B cell (primary cell): ENCODE measurements around the gene LRBA. TPM values are rescaled to one million over a fixed set of nuclear protein-coding genes. Genes with fewer than 3 reads are reported as not detected.

Experiments used
- ATAC-seq: fragments of 200-7000 bp; cut with Tn5 transposase; one replicate; pipeline ENCODE4 v1.10.0; 2021; ENCODE audit warnings: low read depth, mild to moderate bottlenecking, moderate number of reproducible peaks, moderate library complexity
- CTCF ChIA-PET: fragments of 350-600 bp; sonication (Branson Sonifier 250); formaldehyde crosslinking; loops from one replicate; lab custom pipeline; 2021; ENCODE audit warnings: antibody characterized with exemption, inconsistent platforms; lab: Charles Lee
- POLR2A ChIA-PET: fragments of 350-600 bp; sonication (Branson Sonifier 250); formaldehyde crosslinking; loops from one replicate; lab custom pipeline; 2021; ENCODE audit warnings: antibody characterized with exemption; lab: Charles Lee
- DNase-seq: peaks from one replicate; pipeline ENCODE4 v3.0.0; 2013
- H2AFZ ChIP-seq: 2 replicates; pipeline ENCODE4 v1.6.1; 2012; ENCODE audit warnings: mild to moderate bottlenecking, low read depth, low read length; ENCODE audit not compliant: insufficient read depth, poor library complexity, severe bottlenecking
- H3K27ac ChIP-seq, 2 donors: 1 replicate in 1 of 2; 2 replicates in 1 of 2; pipeline ENCODE4 v1.5.1; 2012 to 2013; ENCODE audit warnings: low read length in 2 of 2, mild to moderate bottlenecking in 2 of 2, moderate library complexity in 1 of 2
- H3K27me3 ChIP-seq, 4 experiments: fragments of 200-600 bp in 1 of 4; sonication (generic) in 1 of 4; replicated peaks in 1 of 4; 1 replicate in 2 of 4; 2 replicates in 2 of 4; pipeline versions ENCODE4 v1.6.1 to v1.7.0; 2013 to 2016; ENCODE audit warnings: low read length in 3 of 4, mild to moderate bottlenecking in 2 of 4, mixed read lengths in 1 of 4, moderate library complexity in 1 of 4; ENCODE audit not compliant: insufficient read depth in 4 of 4, control insufficient read depth in 3 of 4; ENCODE audit errors: control extremely low read depth in 1 of 4
- H3K36me3 ChIP-seq, 2 experiments: replicated peaks in 1 of 2; 1 replicate in 1 of 2; 2 replicates in 1 of 2; pipeline versions ENCODE4 v1.6.1 to v1.7.1; 2013; ENCODE audit warnings: low read length in 1 of 2; ENCODE audit not compliant: insufficient read depth in 2 of 2, control insufficient read depth in 1 of 2; ENCODE audit errors: control extremely low read depth in 1 of 2, extremely low read depth in 1 of 2
- H3K4me1 ChIP-seq, 2 donors: fragments of 200-600 bp in 1 of 2; sonication (generic) in 1 of 2; 1 replicate in 1 of 2; 2 replicates in 1 of 2; pipeline versions ENCODE4 v1.5.1 to v1.6.1; 2013 to 2017; ENCODE audit warnings: low read length in 2 of 2; ENCODE audit not compliant: control insufficient read depth in 2 of 2, insufficient read depth in 2 of 2
- H3K4me2 ChIP-seq: replicated peaks from 2 replicates; pipeline ENCODE3; 2012; ENCODE audit warnings: mild to moderate bottlenecking, low read depth, low read length; ENCODE audit not compliant: poor library complexity, severe bottlenecking
- H3K4me3 ChIP-seq, 5 experiments: fragments of 200-600 bp in 1 of 5; sonication (generic) in 1 of 5; 1 replicate in 3 of 5; 2 replicates in 2 of 5; pipeline versions ENCODE4 v1.5.1 to v1.7.0; 2011 to 2016; ENCODE audit warnings: low read length in 4 of 5, mild to moderate bottlenecking in 4 of 5, low read depth in 2 of 5, control low read depth in 1 of 5, moderate library complexity in 1 of 5; ENCODE audit not compliant: insufficient read depth in 1 of 5; ENCODE audit errors: control extremely low read depth in 1 of 5, extremely low read depth in 1 of 5
- H3K79me2 ChIP-seq: fragments of 200-600 bp; sonication (generic); one replicate; pipeline ENCODE4 v1.6.0; 2016; ENCODE audit warnings: low read length; ENCODE audit not compliant: control insufficient read depth, insufficient read depth
- H3K9ac ChIP-seq: fragments of 200-600 bp; sonication (generic); 2 replicates; pipeline ENCODE4 v1.6.1; 2017; ENCODE audit warnings: mild to moderate bottlenecking, low read length, moderate library complexity
- H3K9me3 ChIP-seq, 3 donors: one replicate each; pipeline versions ENCODE4 v1.6.1 to v1.7.1; 2013; ENCODE audit warnings: low read length in 2 of 3; ENCODE audit not compliant: control insufficient read depth in 2 of 3, insufficient read depth in 1 of 3; ENCODE audit errors: control extremely low read depth in 1 of 3
- H4K20me1 ChIP-seq: 2 replicates; pipeline ENCODE4 v1.6.0; 2012; ENCODE audit warnings: mild to moderate bottlenecking, low read length; ENCODE audit not compliant: insufficient read depth, control insufficient read depth, poor library complexity, severe bottlenecking
- H3K27ac Mint-ChIP-seq: one replicate; pipeline ENCODE4 v1.8.0; 2021; ENCODE audit warnings: mixed read lengths
- H3K27me3 Mint-ChIP-seq: one replicate; pipeline ENCODE4 v1.8.0; 2021; ENCODE audit warnings: mixed read lengths
- H3K4me1 Mint-ChIP-seq: one replicate; pipeline ENCODE4 v1.8.0; 2021; ENCODE audit warnings: mixed read lengths
- H3K4me3 Mint-ChIP-seq: one replicate; pipeline ENCODE4 v1.8.0; 2021; ENCODE audit warnings: mixed read lengths
- H3K9me3 Mint-ChIP-seq: one replicate; pipeline ENCODE4 v1.8.0; 2022; ENCODE audit warnings: mixed read lengths; ENCODE audit not compliant: insufficient read depth
- CTCF ChIP-seq: fragments of 200-600 bp; IDR thresholded peaks from one replicate; pipeline ENCODE4 v1.8.0; 2022; ENCODE audit warnings: antibody characterized with exemption, mild to moderate bottlenecking
- EZH2 ChIP-seq: IDR thresholded peaks from 2 replicates; pipeline ENCODE4 v1.6.1; 2012; ENCODE audit warnings: borderline replicate concordance, low read depth, mild to moderate bottlenecking, moderate library complexity, low read length; ENCODE audit not compliant: insufficient read depth, poor library complexity, severe bottlenecking
- WGBS: methylation state at CpG from one replicate; pipeline ENCODE4 v1.1.5; 2013; ENCODE audit warnings: missing lambda C conversion rate; ENCODE audit not compliant: insufficient coverage; 5-methylcytosine and 5-hydroxymethylcytosine counted together
- intact Hi-C: fragments of 100-400 bp; cut with micrococcal nuclease; formaldehyde crosslinking; loops from one replicate; pipeline ENCODE4 v1.10.0; 2022
- polyA plus RNA-seq: library from polyadenylated mRNA; depleted of rRNA; stranded (reverse); fragments of >200 nt; gene quantifications from 2 replicates; pipeline ENCODE4 v1.2.3, GENCODE V29; 2012
- total RNA-seq, 2 donors: library from RNA; stranded (reverse); fragments of 120-200 nt in 1 of 2; gene quantifications; 1 replicate in 1 of 2; 2 replicates in 1 of 2; pipeline versions ENCODE4 v1.2.3 to v1.2.4, GENCODE V29; 2013 to 2022

Gene LRBA
- total and polyA plus RNA-seq, 2 donors (not counting 1 experiment from before 2014, with no cell fraction given), result 17.5 to 86.7 TPM

DNA sequence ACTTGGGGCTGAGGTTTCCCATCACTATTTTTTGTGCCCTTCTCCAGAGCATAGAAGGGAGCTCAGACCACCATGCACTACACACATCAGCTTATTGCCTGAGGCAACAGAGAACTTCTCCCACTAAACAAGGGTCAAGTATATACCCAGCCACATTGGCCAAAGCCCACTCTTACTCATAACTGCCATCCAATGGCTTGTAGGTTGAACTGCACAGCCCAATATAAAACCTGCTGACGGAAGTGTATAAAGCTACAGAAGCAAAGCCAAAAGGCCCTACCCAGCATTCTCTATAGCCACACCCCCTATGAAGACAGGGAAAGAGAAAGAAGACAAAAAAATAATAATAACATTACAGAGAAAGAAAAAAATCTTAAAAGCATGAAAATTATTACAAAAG, 139.7 kb downstream of the LRBA start:
- intact Hi-C loops, result no loop called here

More for the DNA sequence above, 139.7 kb downstream of the LRBA start:
- peaks cover 4% of the 10 kb centered on the region for H3K4me1 Mint-ChIP-seq
- H3K4me1 ChIP-seq, result no peaks in the 10 kb centered on the region
- peaks cover 9% of the 10 kb centered on the region for H3K79me2 ChIP-seq
- no peak for TF ChIP-seq CTCF
- TF ChIP-seq EZH2, result no peak
- no peak overlapping the region for H3K9ac ChIP-seq
- H2AFZ ChIP-seq, result no peak overlapping the region
- H3K27ac Mint-ChIP-seq, result no peak overlapping the region
- H3K9me3 ChIP-seq, result peaks cover 0 to 1% (median 0%) of the 10 kb centered on the region in 3 donors
- no peaks in the 10 kb centered on the region for H3K27me3 Mint-ChIP-seq
- no CpG with 5 or more reads among the region's 1 CpG for WGBS
- peaks cover 7 to 18% of the 10 kb centered on the region in 2 experiments for H3K36me3 ChIP-seq
- H4K20me1 ChIP-seq, result no peaks in the 10 kb centered on the region
- ATAC-seq (no peak), DNase-seq (no peak)
- no peak overlapping the region for H3K4me3 ChIP-seq
- no peak overlapping the region for H3K4me3 Mint-ChIP-seq
- no peak overlapping the region for H3K4me2 ChIP-seq
- POLR2A ChIA-PET, result no interaction called here
- CTCF ChIA-PET, result interaction anchor here (1.2 to 1.5 kb wide), 2 partner anchors 9 to 10 kb away, joined by 3 to 6 read pairs; no protein-coding TSS in a partner anchor
- H3K27ac ChIP-seq, result no peak overlapping the region
- peaks cover 3% of the 10 kb centered on the region for H3K9me3 Mint-ChIP-seq
- H3K27me3 ChIP-seq, result no peaks in the 10 kb centered on the region
